GM19025 (cell line): ENCODE measurements around the gene NFATC2IP.
"Not testable (repeated sequence)": the region's sequence is repeated elsewhere in the genome, so short reads cannot be mapped to it uniquely, and the experiment has no call there.

Source experiments
- ATAC-seq: cut with Tn5 transposase; IDR thresholded peaks from one replicate; pipeline ENCODE4 v1.9.1; 2021; ENCODE audit warnings: mild to moderate bottlenecking, low read depth, moderate library complexity; ENCODE audit not compliant: unreplicated experiment

The NFATC2IP gene

GRCh38 chr16:28964496-28964895 lies 13.8 kb downstream of the NFATC2IP start:
- ATAC-seq, result no peak

- no peak for ATAC-seq
Measured at GRCh38 chr16:28967156-28967555, 16.4 kb downstream of the NFATC2IP start.

- ATAC-seq, result not testable (repeated sequence)
Measured at GRCh38 chr16:28969696-28970095, 19.0 kb downstream of the NFATC2IP start.

GRCh38 chr16:28974007-28974436 lies 23.3 kb downstream of the NFATC2IP start:
- ATAC-seq, result no peak

- peak; percentile 87 for ATAC-seq
Measured at GRCh38 chr16:28974437-28975157, 23.9 kb downstream of the NFATC2IP start, which contains the start of gene SPNS1. Gene SPNS1, plus strand, starts transcription at chr16:28974778. Its CDS starts 374 bp downstream, at chr16:28975152.

- ATAC-seq, result no peak
Measured at GRCh38 chr16:28975158-28975599, 24.4 kb downstream of the NFATC2IP start.

- no peak for ATAC-seq
Measured at GRCh38 chr16:28977703-28978662, 27.2 kb downstream of the NFATC2IP start.

GRCh38 chr16:28980330-28980729 lies 29.6 kb downstream of the NFATC2IP start:
- not testable (repeated sequence) for ATAC-seq

- ATAC-seq, result no peak
Measured at GRCh38 chr16:28980929-28981328, 30.2 kb downstream of the NFATC2IP start.

- ATAC-seq, result no peak
Measured at GRCh38 chr16:28981517-28981916, 30.8 kb downstream of the NFATC2IP start.

GRCh38 chr16:28982418-28982817 lies 31.7 kb downstream of the NFATC2IP start:
- no peak for ATAC-seq

- ATAC-seq, result no peak
Measured at GRCh38 chr16:28982949-28983348, 32.2 kb downstream of the NFATC2IP start.

GRCh38 chr16:28983644-28984043 lies 32.9 kb downstream of the NFATC2IP start:
- ATAC-seq, result no peak

GRCh38 chr16:28984091-28984490 lies 33.4 kb downstream of the NFATC2IP start:
- no peak for ATAC-seq

- no peak for ATAC-seq
Measured at GRCh38 chr16:28984619-28985135, 33.9 kb downstream of the NFATC2IP start, which contains the start of gene LAT. Gene LAT, plus strand, starts transcription at chr16:28985052. Its CDS starts 366 bp downstream, at chr16:28985418.

GRCh38 chr16:28985211-28986041 lies 34.7 kb downstream of the NFATC2IP start:
- no peak for ATAC-seq

GRCh38 chr16:28986046-28986445 lies 35.3 kb downstream of the NFATC2IP start:
- no peak for ATAC-seq

- no peak for ATAC-seq
Measured at GRCh38 chr16:28986492-28986891, 35.8 kb downstream of the NFATC2IP start.

- no peak for ATAC-seq
Measured at GRCh38 chr16:28987170-28987853, 36.6 kb downstream of the NFATC2IP start.
